BJ (cell line): ENCODE results near the gene GLYAT. TPM values are rescaled to one million over a fixed set of nuclear protein-coding genes. Genes with fewer than 3 reads are reported as not detected.
"Not testable (repeated sequence)": the region's sequence is repeated elsewhere in the genome, so short reads cannot be mapped to it uniquely, and the experiment has no call there.

Source experiments
- CTCF ChIA-PET: fragments of 350-600 bp; formaldehyde crosslinking; extraction: SDS; loops from one replicate; lab custom pipeline; 2021; ENCODE audit warnings: antibody characterized with exemption, inconsistent platforms; lab: Yijun Ruan, JAX
- POLR2A ChIA-PET: fragments of 300-600 bp; sonication (Branson Sonifier 250); formaldehyde crosslinking; extraction: SDS; loops from one replicate; lab custom pipeline; 2021; ENCODE audit warnings: antibody characterized with exemption; lab: Charles Lee
- DNase-seq: peaks from one replicate; pipeline ENCODE4 v3.0.0-alpha.2; 2011; ENCODE audit warnings: low read depth
- H3K27me3 ChIP-seq: 2 replicates; pipeline ENCODE4 v1.6.0; 2011; ENCODE audit warnings: low read length; ENCODE audit not compliant: control insufficient read depth, insufficient read depth
- H3K36me3 ChIP-seq: 2 replicates; pipeline ENCODE4 v1.5.1; 2011; ENCODE audit warnings: low read length; ENCODE audit not compliant: control insufficient read depth, insufficient read depth
- H3K4me3 ChIP-seq: 2 replicates; pipeline ENCODE4 v1.5.1; 2011; ENCODE audit warnings: low read depth, mild to moderate bottlenecking, control low read depth, low read length
- CTCF ChIP-seq: IDR thresholded peaks from 2 replicates; pipeline ENCODE4 v1.5.1; 2011; ENCODE audit warnings: low read depth, mild to moderate bottlenecking, control low read depth, inconsistent platforms, low read length, moderate library complexity; ENCODE audit not compliant: insufficient read depth
- polyA plus RNA-seq: library from polyadenylated mRNA; depleted of rRNA; stranded (reverse); fragments of >200 nt; gene quantifications from 2 replicates; pipeline ENCODE4 v1.2.3, GENCODE V29; 2011

GLYAT gene
- polyA plus RNA-seq, 1 experiment: not detected

DNA sequence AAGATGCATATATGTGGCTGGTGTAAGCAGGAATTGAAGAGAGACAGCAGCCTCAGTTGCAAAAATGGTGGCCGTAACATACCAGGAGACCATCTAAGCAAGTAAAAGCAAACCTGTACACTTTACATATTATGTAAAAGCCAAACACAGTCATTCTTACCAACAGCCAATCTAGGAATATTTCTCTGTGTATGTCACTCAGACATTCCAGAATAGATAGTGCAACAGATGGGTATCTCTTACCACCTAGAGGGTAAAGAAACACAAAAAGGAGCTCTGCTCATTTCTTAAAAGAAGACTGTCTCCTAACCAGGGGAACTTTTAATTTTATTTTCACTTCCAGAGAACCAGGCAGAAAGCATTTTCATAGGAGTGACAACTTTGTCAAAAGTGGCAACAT, 38.7 kb downstream of the GLYAT start:
- TF ChIP-seq CTCF: no peak
- Histone ChIP-seq H3K36me3 (no peaks in the 10 kb centered on the region), H3K4me3 (no peak overlapping the region), H3K27me3 (no peaks in the 10 kb centered on the region)
- DNase-seq: no peak
- ChIA-PET CTCF (no interaction called here), POLR2A (no interaction called here)

DNA sequence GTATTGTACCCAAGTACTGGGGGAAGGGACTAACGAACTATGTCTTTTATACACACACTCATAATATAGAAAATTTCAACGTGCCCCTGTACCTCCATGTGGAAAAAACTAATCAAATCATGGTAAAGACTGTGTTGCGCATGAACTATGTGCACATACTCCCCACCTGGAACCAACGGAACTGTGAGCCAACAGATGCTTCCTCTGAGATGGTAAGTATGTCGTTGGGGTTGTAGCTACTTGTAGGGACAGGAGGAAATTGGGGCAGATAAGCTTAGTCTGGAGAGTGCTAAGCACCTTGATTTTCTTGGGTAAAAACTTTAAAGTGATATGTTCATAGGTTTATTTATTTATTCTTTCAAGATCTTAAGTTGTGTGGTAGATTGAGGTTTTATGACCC, 40.1 kb downstream of the GLYAT start:
- TF ChIP-seq CTCF: no peak
- no peaks in the 10 kb centered on the region for H3K27me3 ChIP-seq
- no peak for DNase-seq
- ChIA-PET CTCF (interaction anchor here (4.5 kb wide), 1 partner anchor 15 kb away, joined by 29 read pairs; no protein-coding TSS in a partner anchor), POLR2A (no interaction called here)
- no peak overlapping the region for H3K4me3 ChIP-seq
- H3K36me3 ChIP-seq: no peaks in the 10 kb centered on the region

GRCh38 chr11:58688789-58689503, 42.8 kb downstream of the GLYAT start:
- TF ChIP-seq CTCF: no peak
- no peak for DNase-seq
- POLR2A ChIA-PET: no interaction called here
- Histone ChIP-seq H3K36me3 (no peaks in the 10 kb centered on the region), H3K4me3 (no peak overlapping the region), H3K27me3 (no peaks in the 10 kb centered on the region)
- CTCF ChIA-PET: interaction anchor here (4.5 kb wide), 1 partner anchor 12 kb away, joined by 29 read pairs; no protein-coding TSS in a partner anchor

DNA sequence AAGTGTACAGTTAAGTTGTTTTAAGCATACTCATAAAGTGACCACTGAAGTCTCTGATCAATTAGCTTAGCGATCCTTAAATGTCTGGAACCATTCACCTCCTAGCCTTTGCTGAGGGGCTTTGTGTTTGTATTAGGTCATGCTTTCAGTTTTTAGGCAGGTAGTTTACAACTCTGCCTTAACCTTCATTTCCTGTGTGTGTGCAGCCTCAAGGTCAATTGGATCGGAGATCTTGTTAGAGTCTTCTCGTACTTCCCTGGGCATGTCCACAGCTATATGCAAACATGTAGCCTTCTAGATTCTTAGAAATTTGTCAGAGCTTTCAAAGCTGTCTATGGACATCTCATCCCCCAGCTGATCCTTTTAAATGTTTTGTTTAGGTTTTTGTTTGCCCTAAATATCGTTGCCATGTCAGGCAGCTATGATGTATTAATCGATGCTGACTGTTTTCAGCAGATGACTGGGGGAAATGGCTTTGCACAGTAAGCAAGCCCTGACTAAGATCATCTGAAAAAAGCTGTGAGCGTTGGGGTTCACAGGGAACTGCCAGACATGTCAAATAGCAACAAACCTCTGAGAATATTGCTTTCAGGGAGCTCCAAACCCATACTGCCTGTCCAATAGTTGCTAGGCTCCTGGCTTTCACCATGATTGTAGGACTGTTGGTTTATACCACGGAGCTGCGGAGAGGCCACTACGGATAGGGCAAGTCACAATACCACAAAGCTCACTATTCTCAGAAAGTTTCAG, 45.6 kb downstream of the GLYAT start:
- CTCF ChIA-PET: interaction anchor here (1.4 to 1.8 kb wide), 2 partner anchors 10 to 12 kb away, joined by 4 to 8 read pairs; no protein-coding TSS in a partner anchor

DNA sequence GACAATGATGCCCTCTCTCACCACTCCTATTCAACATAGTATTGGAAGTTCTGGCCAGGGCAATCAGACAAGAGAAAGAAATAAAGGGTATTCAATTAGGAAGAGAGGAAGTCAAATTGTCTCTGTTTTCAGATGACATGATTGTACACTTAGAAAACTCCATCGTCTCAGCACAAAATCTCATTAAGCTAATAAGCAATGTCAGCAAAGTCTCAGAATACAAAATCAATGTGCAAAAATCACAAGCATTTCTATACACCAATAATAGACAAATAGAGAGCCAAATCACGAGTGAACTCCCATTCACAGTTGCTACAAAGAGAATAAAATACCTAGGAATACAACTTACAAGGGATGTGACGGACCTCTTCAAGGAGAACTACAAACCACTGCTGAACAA, 49.1 kb downstream of the GLYAT start:
- H3K4me3 ChIP-seq, POLR2A ChIA-PET, H3K27me3 ChIP-seq, H3K36me3 ChIP-seq, CTCF ChIA-PET, DNase-seq: not testable (repeated sequence)

More for the DNA sequence above, 45.6 kb downstream of the GLYAT start:
- Histone ChIP-seq H3K4me3 (no peak overlapping the region), H3K36me3 (no peaks in the 10 kb centered on the region), H3K27me3 (no peaks in the 10 kb centered on the region)
- DNase-seq: no peak
- POLR2A ChIA-PET: no interaction called here
- no peak for TF ChIP-seq CTCF

DNA sequence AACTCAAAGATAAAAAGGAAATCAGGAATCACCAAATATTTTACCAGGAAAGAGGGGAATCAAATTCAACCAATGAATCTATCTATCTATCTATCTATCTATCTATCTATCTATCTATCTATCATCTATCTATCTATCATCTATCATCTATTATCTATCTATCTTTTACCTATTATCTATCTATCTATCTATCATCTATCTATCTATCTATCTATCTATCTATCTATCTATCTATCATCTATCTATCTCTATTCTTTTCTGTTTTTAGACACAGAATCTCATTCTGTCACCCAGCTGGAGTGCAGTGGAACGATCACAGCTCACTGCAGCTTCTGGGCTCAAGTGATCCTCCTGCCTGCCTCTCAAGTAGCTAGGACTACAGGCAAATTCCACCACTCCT, 54.2 kb downstream of the GLYAT start:
- DNase-seq, POLR2A ChIA-PET, H3K4me3 ChIP-seq, H3K36me3 ChIP-seq, H3K27me3 ChIP-seq: not testable (repeated sequence)
- CTCF ChIA-PET: interaction anchor here (0.6 to 5.6 kb wide), 7 partner anchors 12 to 250 kb away, joined by 3 to 29 read pairs (median 3); partner anchors contain the start of gene LPXN
